Activated T-helper 2 cell treated with anti-CD3 and anti-CD28 coated beads, Interferon-gamma antibody, Interleukin-2, Interleukin-4, amounts not matched to agents 10 μg/mL and 5 μg/mL and 100 μg/mL, durations not matched to agents 14 hours and 24 hours and 36 hours (primary cell): ENCODE results near the gene ATRAID. TPM values are rescaled to one million over a fixed set of nuclear protein-coding genes. Genes with fewer than 3 reads are reported as not detected.
"Not testable (repeated sequence)": the region's sequence is repeated elsewhere in the genome, so short reads cannot be mapped to it uniquely, and the experiment has no call there.

Experiments used
- DNase-seq: peaks from one replicate; pipeline ENCODE4 v3.0.0; 2021; ENCODE audit warnings: low spot score
- H3K27ac Mint-ChIP-seq: one replicate; pipeline ENCODE4 v1.8.0; 2021; ENCODE audit warnings: mixed read lengths
- H3K27me3 Mint-ChIP-seq: one replicate; pipeline ENCODE4 v1.8.0; 2021; ENCODE audit warnings: low read depth, mixed read lengths
- H3K36me3 Mint-ChIP-seq: one replicate; pipeline ENCODE4 v1.8.0; 2021; ENCODE audit warnings: low read depth, mixed read lengths
- H3K4me1 Mint-ChIP-seq: one replicate; pipeline ENCODE4 v1.8.0; 2021; ENCODE audit warnings: low read depth, mixed read lengths
- H3K4me3 Mint-ChIP-seq: one replicate; pipeline ENCODE4 v1.8.0; 2021; ENCODE audit warnings: low read depth, mild to moderate bottlenecking, moderate library complexity, mixed read lengths
- H3K9me3 Mint-ChIP-seq: one replicate; pipeline ENCODE4 v1.8.0; 2021; ENCODE audit warnings: mixed read lengths
- intact Hi-C: fragments of 100-400 bp; cut with micrococcal nuclease; formaldehyde crosslinking; loops from one replicate; pipeline ENCODE4 v1.15.1; 2023
- total RNA-seq: library from RNA; stranded (reverse); gene quantifications from 2 replicates; pipeline ENCODE4 v1.2.3, GENCODE V29; 2022

Gene ATRAID
- total RNA-seq, result 107 and 114 TPM in 2 replicates

- Mint-ChIP-seq H3K9me3 (no peaks in the 10 kb centered on the region), H3K27me3 (no peaks in the 10 kb centered on the region), H3K4me1 (peaks cover 32% of the 10 kb centered on the region), H3K36me3 (peaks cover 60% of the 10 kb centered on the region), H3K4me3 (peak within 1 kb of the TSS; percentile 98), H3K27ac (peak within 1 kb of the TSS; percentile 99)
- intact Hi-C loops, result loop anchor here (1.0 to 5.0 kb wide), 4 partner anchors 78 to 161 kb away; partner anchors contain the start of genes AGBL5, EIF2B4, KHK and PREB
- peak; percentile 88 for DNase-seq
Observed at GRCh38 chr2:27211943-27212625, at the start of gene ATRAID, which contains the start of gene SLC5A6. Gene ATRAID, plus strand, starts transcription at chr2:27212041. Its CDS starts 328 bp downstream, at chr2:27212369. Gene SLC5A6, minus strand, starts transcription at chr2:27212268. Its CDS starts 4,618 bp downstream, at chr2:27207650.

- H3K4me3 Mint-ChIP-seq, result no peak overlapping the region
- no peak overlapping the region for H3K27ac Mint-ChIP-seq
- intact Hi-C loops, result no loop called here
- H3K4me1 Mint-ChIP-seq, result peaks cover 9% of the 10 kb centered on the region
- no peaks in the 10 kb centered on the region for H3K36me3 Mint-ChIP-seq
- no peaks in the 10 kb centered on the region for H3K9me3 Mint-ChIP-seq
- DNase-seq, result no peak
- peaks cover 4% of the 10 kb centered on the region for H3K27me3 Mint-ChIP-seq
Observed at GRCh38 chr2:27162151-27163121, 49.4 kb upstream of the ATRAID start.

GRCh38 chr2:27164960-27165763 lies 46.7 kb upstream of the ATRAID start:
- peaks cover 5% of the 10 kb centered on the region for H3K27me3 Mint-ChIP-seq
- H3K9me3 Mint-ChIP-seq, result no peaks in the 10 kb centered on the region
- DNase-seq, result no peak
- H3K4me1 Mint-ChIP-seq, result peaks cover 9% of the 10 kb centered on the region
- H3K4me3 Mint-ChIP-seq, result no peak overlapping the region
- H3K27ac Mint-ChIP-seq, result no peak overlapping the region
- intact Hi-C loops, result no loop called here
- H3K36me3 Mint-ChIP-seq, result no peaks in the 10 kb centered on the region

GRCh38 chr2:27170581-27171337 lies 41.1 kb upstream of the ATRAID start:
- no peak overlapping the region for H3K27ac Mint-ChIP-seq
- H3K9me3 Mint-ChIP-seq, result no peaks in the 10 kb centered on the region
- peaks cover 5% of the 10 kb centered on the region for H3K4me1 Mint-ChIP-seq
- no peaks in the 10 kb centered on the region for H3K36me3 Mint-ChIP-seq
- H3K27me3 Mint-ChIP-seq, result peaks cover 24% of the 10 kb centered on the region
- intact Hi-C loops, result no loop called here
- no peak overlapping the region for H3K4me3 Mint-ChIP-seq
- no peak for DNase-seq

GRCh38 chr2:27171351-27171848 lies 40.4 kb upstream of the ATRAID start:
- peaks cover 5% of the 10 kb centered on the region for H3K4me1 Mint-ChIP-seq
- DNase-seq, result no peak
- no peak overlapping the region for H3K27ac Mint-ChIP-seq
- no peaks in the 10 kb centered on the region for H3K9me3 Mint-ChIP-seq
- H3K4me3 Mint-ChIP-seq, result no peak overlapping the region
- no peaks in the 10 kb centered on the region for H3K36me3 Mint-ChIP-seq
- intact Hi-C loops, result no loop called here
- H3K27me3 Mint-ChIP-seq, result peaks cover 29% of the 10 kb centered on the region

GRCh38 chr2:27174638-27175037 lies 37.2 kb upstream of the ATRAID start:
- H3K27ac Mint-ChIP-seq, result no peak overlapping the region
- no peaks in the 10 kb centered on the region for H3K9me3 Mint-ChIP-seq
- H3K4me3 Mint-ChIP-seq, result no peak overlapping the region
- no peaks in the 10 kb centered on the region for H3K36me3 Mint-ChIP-seq
- peaks cover 40% of the 10 kb centered on the region for H3K27me3 Mint-ChIP-seq
- no peak for DNase-seq
- intact Hi-C loops, result no loop called here
- peaks cover 1% of the 10 kb centered on the region for H3K4me1 Mint-ChIP-seq

- H3K9me3 Mint-ChIP-seq, result no peaks in the 10 kb centered on the region
- intact Hi-C loops, result no loop called here
- peaks cover 44% of the 10 kb centered on the region for H3K27me3 Mint-ChIP-seq
- H3K4me1 Mint-ChIP-seq, result peaks cover 1% of the 10 kb centered on the region
- H3K36me3 Mint-ChIP-seq, result no peaks in the 10 kb centered on the region
- no peak overlapping the region for H3K4me3 Mint-ChIP-seq
- no peak for DNase-seq
- no peak overlapping the region for H3K27ac Mint-ChIP-seq
Observed at GRCh38 chr2:27175330-27175729, 36.5 kb upstream of the ATRAID start.

- DNase-seq, H3K27ac Mint-ChIP-seq, H3K9me3 Mint-ChIP-seq, intact Hi-C loops, H3K36me3 Mint-ChIP-seq, H3K4me3 Mint-ChIP-seq, H3K4me1 Mint-ChIP-seq: not testable (repeated sequence)
- H3K27me3 Mint-ChIP-seq, result peaks cover 42% of the 10 kb centered on the region
Observed at GRCh38 chr2:27175781-27176180, 36.1 kb upstream of the ATRAID start.

GRCh38 chr2:27177441-27178351 lies 34.1 kb upstream of the ATRAID start:
- no peaks in the 10 kb centered on the region for H3K9me3 Mint-ChIP-seq

GRCh38 chr2:27178469-27178868 lies 33.4 kb upstream of the ATRAID start:
- H3K4me1 Mint-ChIP-seq, result no peaks in the 10 kb centered on the region
- no peak overlapping the region for H3K27ac Mint-ChIP-seq
- intact Hi-C loops, result no loop called here
- H3K9me3 Mint-ChIP-seq, result no peaks in the 10 kb centered on the region
- H3K36me3 Mint-ChIP-seq, result no peaks in the 10 kb centered on the region
- H3K4me3 Mint-ChIP-seq, result no peak overlapping the region
- peaks cover 41% of the 10 kb centered on the region for H3K27me3 Mint-ChIP-seq
- no peak for DNase-seq

More at GRCh38 chr2:27177441-27178351, 34.1 kb upstream of the ATRAID start:
- Mint-ChIP-seq H3K27me3 (peaks cover 41% of the 10 kb centered on the region), H3K27ac (no peak overlapping the region), H3K36me3 (no peaks in the 10 kb centered on the region), H3K4me3 (no peak overlapping the region), H3K4me1 (no peaks in the 10 kb centered on the region)
- no peak for DNase-seq
- intact Hi-C loops, result no loop called here

GRCh38 chr2:27179344-27180000 lies 32.4 kb upstream of the ATRAID start:
- intact Hi-C loops, result no loop called here
- H3K4me3 Mint-ChIP-seq, result no peak overlapping the region
- H3K9me3 Mint-ChIP-seq, result no peaks in the 10 kb centered on the region
- H3K27ac Mint-ChIP-seq, result no peak overlapping the region
- peaks cover 46% of the 10 kb centered on the region for H3K27me3 Mint-ChIP-seq
- no peaks in the 10 kb centered on the region for H3K36me3 Mint-ChIP-seq
- no peak for DNase-seq
- H3K4me1 Mint-ChIP-seq, result no peaks in the 10 kb centered on the region
